K562 (cell line): Measurements from ENCODE around the gene MPST. TPM values are rescaled to one million over a fixed set of nuclear protein-coding genes. Genes with fewer than 3 reads are reported as not detected.
A peak's percentile ranks its signal among the peaks of the same experiment; 100 is the strongest.

ENCODE experiments used
- ATAC-seq: fragments of 200-7000 bp; cut with Tn5 transposase; 3 replicates; pipeline ENCODE4 v1.9.1; 2020; ENCODE audit warnings: moderate library complexity
- BruUV-seq: library from RNA; stranded (reverse); fragments of 400-500 nt; replicated peaks from 2 replicates; lab custom pipeline; 2021; lab: Mats Ljungman, UMichigan
- CTCF ChIA-PET: fragments of 300-600 bp; formaldehyde crosslinking; extraction: SDS; loops from one replicate; lab custom pipeline; 2021; ENCODE audit warnings: low intra/inter-chr PET ratio; lab: Yijun Ruan, JAX
- POLR2A ChIA-PET: fragments of 300-600, 350-650 bp; sonication (Branson Sonifier 250); formaldehyde crosslinking; extraction: SDS; loops from one replicate; lab custom pipeline; 2021; ENCODE audit warnings: antibody characterized with exemption, inconsistent platforms; lab: Yijun Ruan, JAX
- DNase-seq, 4 experiments: peaks; one replicate each; pipeline versions ENCODE4 v3.0.0 to v3.0.0-alpha.2; 2011 to 2018; ENCODE audit warnings: low spot score in 3 of 4, mixed read lengths in 3 of 4; ENCODE audit errors: extremely low read depth in 1 of 4
- FAIRE-seq: peaks from 2 replicates; lab custom pipeline; 2011; peaks lifted over from hg19 to GRCh38; lab: Jason Lieb, UNC
- H2AFZ ChIP-seq: 2 replicates; pipeline ENCODE4 v1.6.0; 2011; ENCODE audit warnings: low read depth, low read length, control low read depth, inconsistent platforms
- H3K27ac ChIP-seq: fragments of 200-600 bp; 3 replicates; pipeline ENCODE4 v1.8.0; 2011; ENCODE audit warnings: low read depth, mild to moderate bottlenecking, control low read depth, inconsistent platforms, low read length, moderate library complexity, mixed read lengths; ENCODE audit errors: extremely low read depth
- H3K27me3 ChIP-seq, 2 experiments: fragments of 300-600 bp in 1 of 2; 2 replicates in 1 of 2; 3 replicates in 1 of 2; pipeline versions ENCODE4 v1.6.0 to v1.8.0; 2011; ENCODE audit warnings: inconsistent platforms in 2 of 2, low read length in 2 of 2, mild to moderate bottlenecking in 1 of 2, mixed read lengths in 1 of 2, moderate library complexity in 1 of 2; ENCODE audit not compliant: control insufficient read depth in 2 of 2, insufficient read depth in 2 of 2
- H3K36me3 ChIP-seq: fragments of 300-600 bp; 3 replicates; pipeline ENCODE4 v1.8.0; 2011; ENCODE audit warnings: mild to moderate bottlenecking, low read length, inconsistent platforms; ENCODE audit not compliant: control insufficient read depth, insufficient read depth
- H3K4me1 ChIP-seq, 2 experiments: fragments of 200-600 bp in 1 of 2; replicated peaks in 1 of 2; 2 replicates in 1 of 2; 3 replicates in 1 of 2; pipeline versions ENCODE4 v1.5.1 to v1.8.0; 2011; ENCODE audit warnings: inconsistent platforms in 2 of 2, low read length in 2 of 2, mild to moderate bottlenecking in 1 of 2, mixed read lengths in 1 of 2, moderate library complexity in 1 of 2; ENCODE audit not compliant: control insufficient read depth in 2 of 2, insufficient read depth in 2 of 2
- H3K4me2 ChIP-seq: 2 replicates; pipeline ENCODE4 v1.6.1; 2011; ENCODE audit warnings: low read length, control low read depth, inconsistent platforms, mixed read lengths; ENCODE audit not compliant: insufficient read depth
- H3K4me3 ChIP-seq: fragments of 200-600 bp; sonication (generic), shearing (Covaris generic); 2 replicates; pipeline ENCODE4 v1.5.1; 2016; ENCODE audit warnings: control low read depth, inconsistent platforms
- H3K79me2 ChIP-seq: fragments of 200-600 bp; 3 replicates; pipeline ENCODE4 v1.8.0; 2011; ENCODE audit warnings: low read length, inconsistent platforms; ENCODE audit not compliant: control insufficient read depth, insufficient read depth
- H3K9ac ChIP-seq, 2 experiments: 2 replicates each; pipeline versions ENCODE4 v1.6.0 to v1.6.1; 2011; ENCODE audit warnings: low read depth in 2 of 2, low read length in 2 of 2, control low read depth in 1 of 2, inconsistent platforms in 1 of 2, mild to moderate bottlenecking in 1 of 2, mixed read lengths in 1 of 2; ENCODE audit not compliant: insufficient read depth in 1 of 2
- H3K9me1 ChIP-seq: one replicate; pipeline ENCODE4 v1.6.0; 2011; ENCODE audit warnings: inconsistent platforms, mild to moderate bottlenecking, low read length, moderate library complexity; ENCODE audit not compliant: control insufficient read depth, insufficient read depth
- H3K9me3 ChIP-seq: replicated peaks from 2 replicates; pipeline ENCODE4 v1.5.1; 2011; ENCODE audit warnings: low read depth, low read length, inconsistent platforms; ENCODE audit not compliant: control insufficient read depth, insufficient read depth
- H4K20me1 ChIP-seq: replicated peaks from 2 replicates; pipeline ENCODE4 v1.6.1; 2011; ENCODE audit warnings: low read length, inconsistent platforms, mixed read lengths; ENCODE audit not compliant: control insufficient read depth, insufficient read depth
- CCNT2 ChIP-seq: IDR thresholded peaks from 2 replicates; pipeline ENCODE4 v1.6.1; 2011; ENCODE audit warnings: borderline replicate concordance, low read depth, mild to moderate bottlenecking, moderate library complexity, mixed read lengths, low read length; ENCODE audit not compliant: insufficient read length; ENCODE audit errors: extremely low read depth
- ELF1 ChIP-seq: fragments of 200-800 bp; sonication (Bioruptor generic); IDR thresholded peaks from 2 replicates; pipeline ENCODE4 v1.6.1; 2016; ENCODE audit warnings: missing genetic modification characterization, missing compliant biosample characterization
- ESRRB ChIP-seq: fragments of 250-450 bp; sonication (Bioruptor Pico); IDR thresholded peaks from 2 replicates; pipeline ENCODE4 v1.5.0; 2020; ENCODE audit warnings: mild to moderate bottlenecking, moderate library complexity, borderline replicate concordance
- FOXK2 ChIP-seq, 2 experiments: fragments of 450-650 bp; IDR thresholded peaks in 1 of 2; conservative IDR thresholded peaks in 1 of 2; 2 replicates each; pipeline ENCODE4 v1.6.1; 2016; ENCODE audit warnings: low read depth in 2 of 2, mild to moderate bottlenecking in 1 of 2
- HDAC1 ChIP-seq, 2 experiments: fragments of 450-650 bp; IDR thresholded peaks; 2 replicates each; pipeline ENCODE4 v1.6.1; 2016 to 2017; ENCODE audit warnings: inconsistent platforms in 1 of 2, mild to moderate bottlenecking in 1 of 2, moderate library complexity in 1 of 2
- MTA3 ChIP-seq: fragments of 450-650 bp; formaldehyde crosslinking; IDR thresholded peaks from 2 replicates; pipeline ENCODE4 v1.6.1; 2017; ENCODE audit warnings: mild to moderate bottlenecking, borderline replicate concordance
- NFIC ChIP-seq: fragments of 450-650 bp; IDR thresholded peaks from 2 replicates; pipeline ENCODE4 v1.6.1; 2017; ENCODE audit warnings: mild to moderate bottlenecking, inconsistent platforms
- PHF8 ChIP-seq: fragments of 200-600 bp; sonication (generic); IDR thresholded peaks from 2 replicates; pipeline ENCODE4 v1.6.1; 2012; ENCODE audit warnings: mixed run types, mild to moderate bottlenecking, inconsistent platforms, low read length, moderate library complexity, borderline replicate concordance
- RBM14 ChIP-seq: fragments of 200-400 bp; formaldehyde crosslinking; IDR thresholded peaks from 2 replicates; pipeline ENCODE4 v1.6.1; 2018; ENCODE audit warnings: low read depth, mild to moderate bottlenecking, low read length, moderate library complexity, borderline replicate concordance; ENCODE audit not compliant: insufficient read depth
- ZNF217 ChIP-seq: sonication (generic); formaldehyde crosslinking; IDR thresholded peaks from 2 replicates; pipeline ENCODE4 v1.8.0; 2022; ENCODE audit warnings: mild to moderate bottlenecking, missing genetic modification reagents
- ZNF584 ChIP-seq: fragments of 200-800 bp; sonication (Bioruptor generic); IDR thresholded peaks from 2 replicates; pipeline ENCODE4 v1.6.1; 2016; ENCODE audit warnings: low read depth, mild to moderate bottlenecking, missing genetic modification characterization, missing compliant biosample characterization
- ZNF780A ChIP-seq: fragments of 250-450 bp; sonication (Bioruptor Pico); IDR thresholded peaks from 2 replicates; pipeline ENCODE4 v1.5.0; 2021; ENCODE audit warnings: mild to moderate bottlenecking
- WGBS: fragments of 100-300 bp; shearing (Covaris generic); methylation state at CpG from one replicate; pipeline ENCODE4 v1.1.6; 2016; ENCODE audit warnings: low coverage, mixed read lengths; ENCODE audit not compliant: insufficient coverage; ENCODE audit errors: missing lambda C conversion rate; 5-methylcytosine and 5-hydroxymethylcytosine counted together
- in situ Hi-C: fragments of 300-500 bp; cut with MboI; formaldehyde crosslinking; loops from 4 replicates; pipeline ENCODE4 v1.15.0; 2018; ENCODE audit warnings: inconsistent platforms, mixed read lengths
- intact Hi-C: fragments of 100-400 bp; cut with micrococcal nuclease; formaldehyde crosslinking; loops from 2 replicates; pipeline ENCODE4 v1.14.2; 2022
- polyA plus RNA-seq, 8 experiments: library from polyadenylated mRNA; depleted of rRNA in 4 of 8; stranded (reverse) in 5 of 8; unstranded in 3 of 8; fragments of >200 nt; fragmentation: Nextera tagmentation in 2 of 8; fragmentation: Illumina TruSeq in 1 of 8; extraction: Ambion mirVana in 2 of 8; extraction: Trizol in 1 of 8; gene quantifications; 2 replicates each; pipeline versions ENCODE4 v1.2.1 to v1.2.3, GENCODE V29; 2011 to 2014; ENCODE audit warnings: inconsistent platforms in 1 of 8, missing spikeins in 1 of 8
- total RNA-seq, 7 experiments: library from RNA; depleted of rRNA in 6 of 7; stranded (reverse); fragments of >200 nt in 6 of 7; fragmentation: Illumina TruSeq in 2 of 7; extraction: Trizol in 2 of 7; gene quantifications; 2 replicates each; pipeline versions ENCODE4 v1.2.1 to v1.2.3, GENCODE V29; 2011 to 2021; ENCODE audit warnings: low replicate concordance in 1 of 7
- TF ChIP-seq, protein P1 (sequence below): sonication (generic); formaldehyde crosslinking; IDR thresholded peaks from 2 replicates; pipeline ENCODE4 v1.8.0; 2022; ENCODE audit warnings: missing genetic modification reagents, mild to moderate bottlenecking, borderline replicate concordance
- TF ChIP-seq, protein P2 (sequence below): IDR thresholded peaks from 2 replicates; pipeline ENCODE4 v1.6.1; 2011; ENCODE audit not compliant: insufficient read length; ENCODE audit errors: extremely low read depth
- TF ChIP-seq, protein P3 (sequence below): fragments of 450-650 bp; formaldehyde crosslinking; conservative IDR thresholded peaks from 2 replicates; pipeline ENCODE4 v1.4.0; 2022; ENCODE audit warnings: mild to moderate bottlenecking, missing genetic modification characterization

The MPST gene
- total and polyA plus RNA-seq, 9 of the 15 experiments (the other 6 are each of a cell fraction or from before 2014, with no cell fraction given) = 0.65 to 104 (median 24.3) TPM

DNA sequence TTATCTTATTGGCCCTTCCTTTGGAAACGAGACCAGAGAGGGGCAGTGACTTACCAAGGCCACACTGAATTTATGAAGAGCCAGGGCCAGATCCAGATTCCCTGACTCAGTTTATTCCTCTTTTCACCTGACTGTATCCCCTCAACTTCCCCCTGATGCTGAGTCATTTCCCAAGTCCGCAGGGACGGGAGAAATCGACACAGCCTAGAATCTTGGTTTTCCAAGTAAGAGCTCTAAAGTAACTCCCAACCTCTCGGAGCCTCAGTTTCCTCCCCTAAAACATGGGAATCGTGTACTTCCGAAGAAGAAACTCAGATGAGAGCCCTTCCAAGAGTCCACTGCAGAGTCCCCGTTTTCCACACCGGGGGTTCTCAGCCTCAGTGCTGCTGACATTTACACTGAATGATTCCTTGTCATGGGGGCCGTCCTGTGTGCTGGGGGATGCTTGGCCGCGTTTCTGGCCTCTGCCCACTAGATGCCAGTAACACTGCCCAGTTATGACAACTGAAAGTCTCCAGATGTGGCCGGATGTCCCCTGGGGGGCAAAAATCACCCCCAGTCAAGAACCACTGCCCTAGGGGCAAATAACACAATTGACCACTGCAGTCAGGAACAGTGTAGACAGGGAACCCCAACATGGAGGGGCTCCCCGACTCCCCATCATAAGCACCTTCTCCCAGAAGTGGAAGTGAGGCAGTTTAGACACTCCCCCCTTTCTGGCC, 11.2 kb downstream of the MPST start:
- Histone ChIP-seq H3K4me2 (0 out of 2 replicates have a peak overlapping the region, but pooled peaks have one; percentile 12), H3K4me3 (no peak overlapping the region), H3K79me2 (no peaks in the 10 kb centered on the region), H3K27me3 (no peaks in the 10 kb centered on the region), H2AFZ (no peak overlapping the region), H4K20me1 (no peaks in the 10 kb centered on the region), H3K9me1 (no peaks in the 10 kb centered on the region), H3K27ac (no peak overlapping the region), H3K36me3 (peaks cover 34% of the 10 kb centered on the region; the same call in 2 of the 3 replicates), H3K9ac (no peak overlapping the region; a peak in 1 of 4 replicates), H3K9me3 (no peaks in the 10 kb centered on the region), H3K4me1 (peaks cover 5 to 10% of the 10 kb centered on the region in 2 experiments; a peak in 4 of 5 replicates)
- POLR2A ChIA-PET = interaction anchor here (0.7 to 1.1 kb wide), 2 partner anchors 12 kb away, joined by 3 to 6 read pairs; partner anchors contain the start of genes MPST and TST
- BruUV-seq = no TSS peak
- FAIRE-seq (no peak), ATAC-seq (peak; percentile 22; the same call in 2 of the 3 replicates), DNase-seq (no peak)
- in situ Hi-C loops = no loop called here
- WGBS = 70% methylated on average over 13 of the region's 14 CpGs
- intact Hi-C loops = no loop called here
- TF ChIP-seq CCNT2 (no peak), NFIC (no peak), ZNF780A (no peak), FOXK2 (conservative IDR thresholded peaks at IDR 0.05 in 1 of 2, IDR thresholded peaks at IDR 0.05 in 1 of 2; ENCODE audit: low read depth in 2 of 2) (no peak), RBM14 (no peak), ZNF217 (no peak), ZNF584 (CRISPR knock-in tag) (no peak), ELF1 (tag) (no peak), MTA3 (no peak), ESRRB (CRISPR knock-in tag) (no peak), HDAC1 (IDR thresholded peaks at IDR 0.05) (no peak), PHF8 (no peak)
- TF ChIP-seq, protein P1, sequence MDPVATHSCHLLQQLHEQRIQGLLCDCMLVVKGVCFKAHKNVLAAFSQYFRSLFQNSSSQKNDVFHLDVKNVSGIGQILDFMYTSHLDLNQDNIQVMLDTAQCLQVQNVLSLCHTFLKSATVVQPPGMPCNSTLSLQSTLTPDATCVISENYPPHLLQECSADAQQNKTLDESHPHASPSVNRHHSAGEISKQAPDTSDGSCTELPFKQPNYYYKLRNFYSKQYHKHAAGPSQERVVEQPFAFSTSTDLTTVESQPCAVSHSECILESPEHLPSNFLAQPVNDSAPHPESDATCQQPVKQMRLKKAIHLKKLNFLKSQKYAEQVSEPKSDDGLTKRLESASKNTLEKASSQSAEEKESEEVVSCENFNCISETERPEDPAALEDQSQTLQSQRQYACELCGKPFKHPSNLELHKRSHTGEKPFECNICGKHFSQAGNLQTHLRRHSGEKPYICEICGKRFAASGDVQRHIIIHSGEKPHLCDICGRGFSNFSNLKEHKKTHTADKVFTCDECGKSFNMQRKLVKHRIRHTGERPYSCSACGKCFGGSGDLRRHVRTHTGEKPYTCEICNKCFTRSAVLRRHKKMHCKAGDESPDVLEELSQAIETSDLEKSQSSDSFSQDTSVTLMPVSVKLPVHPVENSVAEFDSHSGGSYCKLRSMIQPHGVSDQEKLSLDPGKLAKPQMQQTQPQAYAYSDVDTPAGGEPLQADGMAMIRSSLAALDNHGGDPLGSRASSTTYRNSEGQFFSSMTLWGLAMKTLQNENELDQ = no peak
- TF ChIP-seq, protein P2, sequence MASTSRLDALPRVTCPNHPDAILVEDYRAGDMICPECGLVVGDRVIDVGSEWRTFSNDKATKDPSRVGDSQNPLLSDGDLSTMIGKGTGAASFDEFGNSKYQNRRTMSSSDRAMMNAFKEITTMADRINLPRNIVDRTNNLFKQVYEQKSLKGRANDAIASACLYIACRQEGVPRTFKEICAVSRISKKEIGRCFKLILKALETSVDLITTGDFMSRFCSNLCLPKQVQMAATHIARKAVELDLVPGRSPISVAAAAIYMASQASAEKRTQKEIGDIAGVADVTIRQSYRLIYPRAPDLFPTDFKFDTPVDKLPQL = no peak
- TF ChIP-seq, protein P3, sequence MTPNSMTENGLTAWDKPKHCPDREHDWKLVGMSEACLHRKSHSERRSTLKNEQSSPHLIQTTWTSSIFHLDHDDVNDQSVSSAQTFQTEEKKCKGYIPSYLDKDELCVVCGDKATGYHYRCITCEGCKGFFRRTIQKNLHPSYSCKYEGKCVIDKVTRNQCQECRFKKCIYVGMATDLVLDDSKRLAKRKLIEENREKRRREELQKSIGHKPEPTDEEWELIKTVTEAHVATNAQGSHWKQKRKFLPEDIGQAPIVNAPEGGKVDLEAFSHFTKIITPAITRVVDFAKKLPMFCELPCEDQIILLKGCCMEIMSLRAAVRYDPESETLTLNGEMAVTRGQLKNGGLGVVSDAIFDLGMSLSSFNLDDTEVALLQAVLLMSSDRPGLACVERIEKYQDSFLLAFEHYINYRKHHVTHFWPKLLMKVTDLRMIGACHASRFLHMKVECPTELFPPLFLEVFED = no peak
- CTCF ChIA-PET = no interaction called here
